NCI-H2196 treated with DMSO at 0.1 percent for 48 hours (cell line): ENCODE data around the gene CEBPE.

ENCODE experiments used
- DNase-seq: peaks from one replicate; lab custom pipeline; 2025; ENCODE audit not compliant: unreplicated experiment; lab: John Stamatoyannopoulos, UW

CEBPE gene

DNA sequence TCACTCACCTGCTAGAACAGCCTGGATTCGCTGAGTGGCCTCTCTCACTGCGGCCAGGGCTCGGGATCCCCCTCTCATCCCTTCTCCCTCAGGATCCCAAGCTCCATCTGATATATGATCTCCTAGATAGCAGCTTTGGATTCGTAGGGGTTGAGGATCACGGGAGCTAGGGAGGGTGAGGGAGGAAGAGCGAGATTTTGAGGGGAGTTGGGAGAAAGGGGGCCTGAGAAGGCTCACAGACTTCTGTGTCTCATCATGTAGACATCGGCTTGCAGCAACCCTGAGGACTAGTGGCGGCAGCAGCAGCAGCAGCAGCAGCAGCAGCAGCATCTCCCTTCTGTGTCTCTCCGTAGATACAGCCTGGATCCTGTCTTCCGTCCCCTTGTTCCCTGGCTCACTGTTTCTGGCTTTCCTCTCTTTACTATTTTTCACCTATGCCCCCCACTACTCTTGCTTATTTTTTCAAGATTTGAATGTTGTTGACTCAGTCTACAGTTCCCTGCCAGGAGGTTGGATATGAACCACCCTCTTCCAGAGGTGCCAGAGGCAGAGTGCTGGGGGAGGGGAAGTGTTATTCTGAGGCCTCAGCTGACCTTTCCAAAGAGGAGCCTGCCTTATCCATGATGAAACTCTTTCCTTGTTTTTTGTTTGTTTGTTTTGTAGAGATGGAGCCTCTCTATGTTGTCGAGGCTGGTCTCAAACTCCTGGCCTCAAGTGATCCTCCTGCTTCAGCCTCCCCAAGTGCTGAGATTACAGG, 14.3 kb downstream of the CEBPE start, which contains the start of gene CIROP:
Gene CIROP (minus strand): TSS at position 399 of the 757 bp plus-strand sequence. CDS start 69 bp downstream, at position 330.
- no peak for DNase-seq

DNA sequence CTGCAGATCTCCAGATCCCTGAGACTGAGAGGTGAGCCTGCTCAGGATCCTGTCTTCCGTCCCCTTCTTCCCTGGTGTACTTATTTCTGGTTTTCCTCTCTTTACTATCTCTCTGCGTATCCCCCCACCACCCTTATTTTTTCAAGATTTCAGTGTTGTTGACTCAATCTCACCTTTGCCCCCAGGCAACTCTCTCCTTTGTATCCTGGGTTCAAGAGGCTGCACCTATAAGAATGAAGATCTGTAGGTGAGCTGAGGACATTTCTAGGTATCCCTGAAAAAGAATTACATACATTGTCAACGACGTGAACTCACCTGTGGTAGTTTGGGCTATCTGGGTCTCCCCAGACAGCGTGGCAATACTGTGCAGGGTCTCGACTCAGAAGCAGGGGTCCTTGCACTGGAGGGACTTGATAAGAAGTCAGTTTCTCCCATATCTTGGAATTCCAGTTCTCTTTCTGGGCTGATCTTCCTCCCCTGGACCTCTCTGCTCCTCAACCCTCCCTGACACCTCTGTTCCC, 14.9 kb downstream of the CEBPE start:
- DNase-seq = no peak

DNA sequence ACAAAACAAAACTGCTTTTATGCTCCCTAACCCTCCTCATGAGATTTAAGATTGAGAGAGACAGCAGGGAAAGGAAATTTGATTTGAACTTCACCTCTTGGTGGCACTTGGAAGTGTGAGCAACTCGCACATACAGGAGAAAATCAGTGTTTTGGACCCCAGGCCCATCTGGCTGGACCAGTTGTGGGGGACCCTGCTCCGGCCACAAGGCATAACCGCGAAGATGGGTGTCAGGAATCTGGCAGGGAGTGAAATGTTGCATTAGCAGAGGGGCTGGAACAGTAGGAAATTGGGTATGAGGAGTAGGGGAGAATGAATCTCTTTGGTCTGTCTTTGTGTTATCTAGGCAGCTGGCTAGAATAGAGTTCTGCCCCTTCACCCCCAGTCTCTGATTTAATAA, 15.5 kb downstream of the CEBPE start:
- no peak for DNase-seq

DNA sequence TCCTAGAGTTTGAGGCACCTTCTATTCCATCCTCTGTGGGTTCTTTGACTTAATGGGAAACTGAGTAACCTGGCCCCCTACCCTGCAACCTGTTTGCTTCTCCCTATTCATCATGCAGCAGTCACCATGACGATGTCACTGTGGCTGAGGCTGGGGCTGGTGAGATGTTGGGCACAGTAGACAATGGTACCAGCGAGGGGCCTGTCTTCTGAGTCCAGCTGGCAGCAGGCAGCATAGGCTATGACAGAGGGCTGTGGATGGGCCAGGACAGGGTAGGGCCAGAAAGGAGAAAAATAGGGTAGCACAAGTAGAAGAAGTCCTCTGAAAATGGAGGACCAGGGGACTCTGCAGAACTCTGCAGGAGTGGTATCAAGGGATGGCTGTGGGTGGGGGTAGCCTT, 16.3 kb downstream of the CEBPE start:
- no peak for DNase-seq

DNA sequence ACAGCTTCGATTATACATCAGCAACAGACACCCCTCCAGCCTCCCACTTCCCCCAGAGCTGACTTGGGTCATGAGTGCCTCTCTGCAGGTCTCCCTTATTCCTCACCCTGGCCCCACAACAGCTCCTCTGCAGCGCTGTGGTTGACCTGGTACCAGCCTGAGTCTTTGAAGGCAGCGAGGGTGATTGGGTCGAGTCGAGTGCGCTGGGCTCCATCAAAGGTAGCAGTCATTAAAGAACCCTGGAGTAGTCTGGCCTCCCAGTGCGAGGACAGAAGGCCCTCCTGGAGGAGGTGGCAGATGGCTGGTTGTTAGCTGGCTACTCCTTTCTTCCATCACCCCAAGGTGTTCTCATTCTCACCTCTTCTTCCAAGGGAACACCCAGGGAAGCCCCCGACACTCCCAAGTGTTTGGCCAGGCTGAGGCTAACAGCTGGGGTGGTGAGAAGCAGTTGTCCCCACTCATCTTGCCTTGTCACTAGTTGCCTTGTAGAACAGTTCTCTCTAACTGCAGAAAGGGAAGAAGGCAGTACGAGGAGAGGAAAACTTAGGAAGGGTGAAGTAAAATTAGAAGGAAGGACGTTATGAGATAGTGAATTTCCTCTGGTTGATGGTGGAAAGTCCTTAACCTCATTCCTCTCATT, 16.9 kb downstream of the CEBPE start:
- DNase-seq = no peak

DNA sequence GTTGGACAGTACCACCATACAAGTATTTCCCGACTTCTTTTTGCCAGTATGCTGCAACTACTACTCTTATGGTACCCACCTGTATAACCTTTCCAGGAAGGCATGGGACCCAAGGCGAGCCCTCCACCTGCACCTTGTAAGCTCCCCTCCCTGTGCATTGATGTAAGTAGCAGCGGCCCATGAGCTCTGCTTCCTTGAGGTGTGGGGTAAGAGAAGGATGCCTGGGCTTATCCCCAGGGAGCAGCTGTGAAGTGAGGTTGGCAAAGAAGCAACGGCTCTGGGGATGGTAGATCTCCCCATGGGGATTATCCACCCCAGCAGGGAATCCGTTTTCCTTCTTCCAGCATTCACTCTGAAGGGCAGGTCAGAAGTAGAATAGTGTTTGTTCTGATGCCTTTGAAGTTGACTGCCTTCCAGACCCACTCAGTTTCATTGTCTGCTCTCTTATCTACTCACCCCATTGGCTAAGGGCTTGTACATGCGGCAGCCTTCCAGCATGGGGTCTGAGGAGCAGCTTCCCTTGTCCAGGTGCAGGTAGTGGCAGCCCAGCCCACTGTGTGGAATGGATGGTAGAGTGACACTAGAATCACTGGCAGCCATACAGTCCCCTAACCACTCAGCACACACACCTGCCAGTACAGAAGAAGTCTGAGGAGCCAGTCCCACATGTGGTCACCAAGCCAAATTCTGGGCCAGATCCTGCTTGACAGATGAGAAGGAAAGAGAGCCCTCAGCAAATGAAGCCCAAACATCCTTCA, 17.7 kb downstream of the CEBPE start:
- no peak for DNase-seq

DNA sequence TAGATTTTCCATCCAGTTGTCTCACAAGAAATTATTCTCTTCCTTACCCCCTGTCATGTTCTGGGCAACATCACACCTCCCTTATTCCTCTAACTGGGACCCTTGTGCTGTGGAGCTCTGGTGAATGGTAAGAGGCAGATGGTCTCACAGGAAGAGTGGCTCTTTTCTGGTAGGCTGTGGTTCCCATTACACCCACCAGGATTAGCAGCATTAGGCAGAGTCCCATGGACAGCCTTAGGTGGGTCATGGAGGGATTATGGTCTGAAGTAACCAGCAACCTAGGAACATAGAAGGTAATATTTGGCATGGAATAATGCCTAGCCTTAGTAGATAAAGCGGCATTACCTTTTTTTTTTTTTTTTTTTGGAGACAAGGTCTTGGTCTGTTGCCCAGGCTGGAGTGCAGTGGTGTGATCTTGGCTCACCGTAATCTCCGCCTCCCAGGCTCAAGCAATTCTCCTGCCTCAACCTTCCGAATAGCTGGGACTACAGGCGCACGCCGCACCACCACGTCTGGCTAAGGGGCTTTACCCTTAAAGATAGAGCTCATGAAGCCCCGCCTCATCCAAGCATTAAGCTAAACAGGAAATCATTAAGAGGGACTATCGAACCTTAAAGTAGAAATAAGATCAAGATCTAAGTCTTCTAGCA, 19.7 kb downstream of the CEBPE start:
- DNase-seq = no peak

DNA sequence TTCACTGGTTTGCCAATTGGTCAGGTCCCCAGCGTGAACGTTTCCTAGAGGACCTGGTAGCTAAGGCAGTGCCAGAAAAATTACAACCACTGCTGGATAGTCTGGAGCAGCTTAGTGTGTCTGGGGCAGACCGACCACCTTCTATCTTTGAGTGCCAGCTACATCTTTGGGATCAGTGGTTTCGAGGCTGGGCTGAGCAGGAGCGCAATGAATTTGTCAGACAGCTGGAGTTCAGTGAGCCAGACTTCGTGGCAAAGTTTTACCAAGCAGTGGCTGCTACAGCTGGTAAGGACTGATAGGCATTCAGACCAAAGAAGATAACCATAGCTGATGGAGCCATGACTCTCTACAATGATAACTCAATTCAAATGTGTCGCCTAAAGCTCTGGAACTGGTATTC, 21.3 kb downstream of the CEBPE start:
- DNase-seq = no peak

DNA sequence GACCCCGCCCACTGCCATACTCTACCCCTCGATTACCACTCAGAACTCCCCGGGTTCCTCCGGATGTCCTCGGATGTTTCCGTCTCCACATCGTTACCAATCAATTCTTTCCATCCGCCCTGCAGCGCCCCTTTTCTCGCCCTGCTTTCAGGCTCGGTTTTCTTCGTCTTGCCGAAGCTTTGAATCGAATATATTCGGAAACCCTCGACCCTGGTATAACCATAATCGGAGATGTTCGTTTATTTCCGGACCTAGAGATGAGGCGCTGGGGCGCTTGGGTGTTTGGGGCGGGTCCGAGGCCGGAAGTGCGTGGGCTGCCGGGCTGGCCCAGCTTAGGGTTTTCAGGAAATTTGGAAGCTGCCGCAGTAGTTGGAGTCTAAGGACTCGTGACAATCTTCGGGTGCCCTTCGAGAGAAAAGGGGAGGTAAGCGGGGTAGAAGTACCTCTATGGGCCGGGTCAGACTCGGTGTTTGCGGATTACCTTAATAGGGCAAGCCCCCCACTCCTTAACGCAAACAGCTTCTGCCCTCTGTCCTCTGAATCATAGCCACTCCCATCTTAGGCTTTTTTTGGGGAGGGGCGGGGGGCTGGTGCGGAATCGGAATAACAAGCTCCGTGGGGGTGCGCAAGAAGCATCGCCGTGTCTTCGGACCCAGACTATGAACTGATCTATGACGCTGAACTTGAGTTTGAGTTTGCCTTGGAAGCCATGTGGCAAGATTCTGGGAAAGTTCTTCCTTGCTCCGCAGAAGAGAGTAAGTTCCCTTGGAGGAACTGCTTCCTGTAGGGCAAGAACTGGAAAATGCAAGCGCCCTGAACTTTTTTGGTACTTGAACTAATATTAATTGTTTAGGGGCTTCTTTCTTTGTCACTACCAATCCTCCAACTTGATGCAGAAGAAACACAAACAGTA, 23.6 kb downstream of the CEBPE start, which contains the start of gene C14orf119:
Gene C14orf119 (plus strand): TSS at position 310 of the 913 bp plus-strand sequence. CDS start 2,154 bp downstream, outside the sequence.
- DNase-seq = no peak

DNA sequence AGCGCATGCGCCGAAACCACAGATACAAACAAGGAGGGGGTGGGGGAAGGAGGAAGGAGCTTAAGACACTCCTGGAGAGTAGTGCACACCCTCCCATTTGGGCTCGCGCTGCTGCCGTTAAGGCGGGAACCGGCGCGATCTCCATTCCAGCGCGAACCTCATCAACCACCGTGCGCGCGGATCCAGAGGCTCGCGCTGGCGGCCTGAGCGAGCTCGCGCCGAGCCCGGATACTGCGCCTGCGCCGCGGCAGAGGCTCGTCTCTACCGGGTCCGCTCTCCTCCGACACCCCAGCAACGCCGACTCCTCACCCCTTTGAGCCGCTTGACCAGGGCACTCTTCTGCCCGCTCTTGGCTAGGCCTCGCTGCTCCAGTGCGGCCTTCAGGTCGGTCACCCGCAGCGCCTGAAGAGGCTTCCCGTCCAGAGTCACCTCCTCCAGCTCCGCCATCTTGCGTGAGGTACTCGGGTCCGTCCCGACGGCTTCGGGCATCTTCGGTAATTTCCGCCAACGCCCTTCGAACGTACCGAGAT, 24.3 kb downstream of the CEBPE start, which contains the start of gene ACIN1:
Gene ACIN1 (minus strand): TSS at position 471 of the 530 bp plus-strand sequence. CDS start 24 bp downstream, at position 447.
- DNase-seq = no peak

DNA sequence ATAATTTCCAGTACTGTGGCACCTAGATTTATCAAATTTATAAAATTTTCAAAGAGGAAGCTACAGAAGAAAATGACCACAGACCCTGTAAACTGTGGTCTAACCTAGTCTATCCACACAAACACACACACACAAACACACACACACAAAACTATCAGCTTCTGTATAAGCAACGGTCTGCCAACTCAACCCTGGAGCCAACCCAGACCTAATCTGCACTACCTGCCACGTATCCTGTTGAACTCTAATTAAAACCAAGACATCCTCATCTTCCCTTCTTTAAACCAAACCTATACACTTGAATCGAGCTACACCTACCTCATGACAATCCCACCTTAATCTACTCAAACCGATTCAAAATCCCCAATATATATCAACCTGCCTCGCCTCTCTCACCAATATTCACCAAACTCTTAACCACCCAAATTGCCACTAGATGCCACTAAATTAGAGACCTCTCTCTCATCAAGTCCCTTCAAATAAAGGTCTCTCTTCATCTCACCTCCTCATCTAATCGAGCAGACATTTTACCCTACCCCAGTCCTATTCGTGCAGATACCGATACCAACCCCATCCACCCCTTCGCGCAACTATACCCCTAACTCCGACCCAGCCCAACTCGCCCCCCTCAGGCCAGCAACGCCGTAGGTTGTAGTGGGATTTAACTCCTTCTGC, 24.9 kb downstream of the CEBPE start:
- DNase-seq = no peak

DNA sequence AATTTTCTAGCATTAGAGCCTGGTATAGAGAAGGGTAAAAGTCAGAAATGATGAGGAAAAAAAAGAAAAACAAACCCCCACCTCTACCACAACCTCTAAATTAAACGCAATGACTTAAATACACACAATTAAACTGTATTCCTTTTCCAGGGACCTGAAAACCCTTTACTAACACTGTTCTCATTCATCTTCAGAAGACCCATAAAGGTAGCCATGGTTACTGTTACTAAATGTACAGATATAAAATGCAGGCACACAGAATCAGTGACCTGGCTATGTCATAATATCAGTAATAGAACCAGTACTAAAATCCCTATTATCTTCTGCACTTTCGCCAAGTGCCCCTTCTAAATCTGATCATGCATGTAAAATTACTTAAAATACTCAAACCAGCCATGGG, 25.5 kb downstream of the CEBPE start:
- DNase-seq = no peak

DNA sequence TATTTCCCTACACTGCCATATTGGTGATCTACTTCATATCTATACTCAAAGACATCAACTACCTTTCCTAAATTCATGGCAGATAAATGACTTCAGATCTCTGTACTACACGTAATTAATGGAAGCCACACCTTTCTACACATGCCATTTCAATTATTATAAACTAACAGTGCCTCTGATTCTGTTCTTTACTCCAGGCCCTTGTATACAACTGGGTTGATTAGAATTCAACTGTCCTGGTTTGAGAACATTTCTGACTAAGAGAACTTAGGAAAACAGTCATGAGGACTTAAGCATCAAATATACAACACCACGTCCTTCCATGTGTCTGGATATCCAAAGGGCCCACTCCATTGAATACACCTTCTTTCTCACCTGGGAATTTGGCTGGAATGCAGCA, 26.0 kb downstream of the CEBPE start:
- DNase-seq = no peak

DNA sequence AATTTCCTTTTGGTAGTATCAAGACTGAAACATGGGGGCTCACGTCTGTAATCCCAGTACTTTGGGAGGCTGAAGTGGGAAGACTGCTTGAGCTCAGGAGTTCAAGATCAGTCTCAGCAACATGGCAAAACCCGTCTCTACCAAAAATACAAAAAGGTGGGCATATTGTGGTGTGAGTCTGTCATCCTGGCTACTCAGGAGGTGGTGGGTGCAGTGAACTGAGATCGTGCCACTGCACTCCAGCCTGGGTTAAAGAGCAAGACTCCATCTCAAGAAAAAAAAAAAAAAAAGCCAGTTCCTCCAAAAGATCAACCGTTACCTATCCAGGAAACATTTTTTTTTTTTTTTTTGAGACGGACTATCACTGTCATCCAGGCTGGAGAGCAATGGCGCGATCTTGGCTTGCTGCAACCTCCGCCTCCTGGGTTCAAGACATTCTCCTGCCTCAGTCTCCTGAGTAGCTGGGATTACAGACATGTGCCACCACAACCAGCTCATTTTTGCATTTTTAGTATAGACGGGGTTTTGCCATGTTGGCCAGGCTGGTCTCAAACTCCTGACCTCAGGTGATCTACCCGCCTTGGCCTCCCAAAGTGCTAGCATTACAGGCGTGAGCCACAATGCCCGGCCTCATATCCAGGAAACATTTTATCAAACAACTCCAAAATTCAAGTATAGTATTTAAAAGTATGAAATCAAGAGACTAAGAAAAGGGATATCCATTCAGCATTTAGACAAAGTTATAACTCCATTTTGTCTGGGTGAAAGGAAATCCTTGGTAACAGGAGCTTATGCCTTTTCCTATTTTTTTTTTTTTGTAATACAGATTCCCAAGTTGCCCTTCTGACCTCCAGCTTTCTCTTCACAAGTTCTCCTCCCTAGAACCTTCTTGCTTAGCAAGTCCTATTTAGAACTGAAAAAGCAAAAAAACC, 27.5 kb downstream of the CEBPE start:
- DNase-seq = no peak

DNA sequence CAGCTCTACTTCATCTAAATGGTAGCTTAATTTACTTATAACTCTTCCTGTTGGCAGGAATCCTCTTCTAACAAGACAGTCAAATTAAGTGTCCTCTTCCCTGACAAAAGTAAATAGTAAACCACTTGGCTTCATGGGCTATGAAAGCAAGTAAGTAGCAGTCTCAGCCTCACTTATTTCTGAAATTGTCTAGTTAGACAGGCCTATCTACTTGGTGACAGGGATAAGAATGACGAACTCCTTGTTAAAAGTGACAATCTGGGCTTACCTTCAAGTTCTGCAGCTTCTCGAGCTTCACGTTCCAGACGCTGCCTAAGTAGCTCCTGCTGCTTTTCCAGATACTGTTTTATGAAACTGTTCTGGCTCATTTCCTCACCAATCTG, 28.8 kb downstream of the CEBPE start:
- no peak for DNase-seq

DNA sequence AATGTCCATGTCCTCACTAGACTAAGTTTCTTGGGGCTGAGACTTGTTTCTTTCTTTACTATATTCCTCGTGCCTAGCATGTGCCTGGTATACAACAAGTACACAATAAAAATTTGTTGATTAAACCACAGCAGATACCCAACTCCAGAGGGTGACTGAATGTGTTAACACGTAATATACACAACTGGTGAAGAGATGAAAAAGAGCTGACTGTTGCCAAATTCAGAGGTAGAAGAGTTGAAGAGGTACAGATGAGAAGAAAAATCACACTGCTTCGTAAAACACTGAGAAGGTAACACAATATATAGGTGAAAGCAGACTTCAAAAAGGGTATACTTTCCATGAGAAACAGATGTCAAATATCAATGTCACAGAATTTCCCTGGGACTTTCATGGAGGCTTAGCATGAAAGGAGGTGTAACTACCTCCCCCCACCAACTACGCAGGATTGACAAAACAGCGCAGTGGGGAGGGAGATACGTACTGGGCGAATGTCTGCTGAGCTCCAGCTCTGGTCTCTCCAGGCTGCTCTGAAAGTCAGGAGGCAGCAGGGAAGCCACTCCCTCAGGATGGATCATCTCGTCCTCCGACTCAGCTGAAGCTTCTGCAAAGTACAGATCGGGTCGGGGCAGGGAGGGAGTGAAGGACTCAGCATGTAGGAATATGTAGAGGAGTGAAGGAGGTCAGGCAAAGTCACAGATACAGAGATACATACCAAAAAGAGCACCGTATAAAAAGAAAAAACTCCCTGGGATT, 29.4 kb downstream of the CEBPE start:
- DNase-seq = no peak

DNA sequence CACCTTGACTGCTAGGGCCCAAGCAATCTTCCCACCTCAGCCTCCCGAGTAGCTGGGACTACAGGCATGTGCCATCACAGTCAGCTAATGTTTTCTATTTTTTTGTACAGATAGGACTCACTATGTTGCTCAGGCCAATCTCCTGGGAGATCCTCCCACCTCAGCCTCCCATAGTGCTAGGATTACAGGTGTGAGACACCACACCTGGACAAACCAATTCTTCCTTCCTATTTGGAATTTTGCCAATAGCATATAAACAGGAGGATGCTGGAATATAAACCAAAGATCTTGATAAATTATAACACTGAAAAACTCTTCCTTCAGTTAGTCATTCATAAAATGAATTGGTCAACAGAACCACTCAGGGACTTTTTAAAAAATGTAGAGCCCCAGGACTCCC, 32.5 kb downstream of the CEBPE start:
- DNase-seq = no peak
